H1 (cell line): ENCODE measurements around the gene MRPL40. TPM values are rescaled to one million over a fixed set of nuclear protein-coding genes. Genes with fewer than 3 reads are reported as not detected.

Experiments
- CTCF ChIA-PET: fragments of 300-600 bp; sonication (Branson Sonifier 250); formaldehyde crosslinking; loops from one replicate; lab custom pipeline; 2021; ENCODE audit not compliant: partially characterized antibody; lab: Charles Lee
- POLR2A ChIA-PET: fragments of 300-600 bp; sonication (Branson Sonifier 250); formaldehyde crosslinking; loops from one replicate; lab custom pipeline; 2021; ENCODE audit warnings: inconsistent platforms; ENCODE audit not compliant: partially characterized antibody; lab: Charles Lee
- DNase-seq, 2 experiments: peaks; one replicate each; pipeline versions ENCODE4 v3.0.0 to v3.0.0-alpha.2; 2010 to 2022; ENCODE audit warnings: low spot score in 2 of 2, low read depth in 1 of 2, mixed read lengths in 1 of 2
- FAIRE-seq: peaks from 2 replicates; lab custom pipeline; 2011; peaks lifted over from hg19 to GRCh38; lab: Jason Lieb, UNC
- H2AFZ ChIP-seq: 2 replicates; pipeline ENCODE4 v1.8.1; 2012; ENCODE audit warnings: low read length, inconsistent platforms
- H2AK5ac ChIP-seq: 2 replicates; pipeline ENCODE4 v1.6.1; 2013; ENCODE audit warnings: low read depth, low read length
- H2BK120ac ChIP-seq: replicated peaks from 2 replicates; pipeline ENCODE3; 2013; ENCODE audit warnings: low read depth, low read length, inconsistent platforms
- H2BK12ac ChIP-seq: 2 replicates; pipeline ENCODE4 v1.6.1; 2013; ENCODE audit warnings: low read depth, low read length
- H2BK15ac ChIP-seq: 2 replicates; pipeline ENCODE4 v1.6.1; 2013; ENCODE audit warnings: low read length
- H2BK20ac ChIP-seq: 2 replicates; pipeline ENCODE4 v1.6.1; 2013; ENCODE audit warnings: low read length
- H2BK5ac ChIP-seq: 2 replicates; pipeline ENCODE4 v1.6.1; 2013; ENCODE audit warnings: low read depth, low read length
- H3K14ac ChIP-seq: 2 replicates; pipeline ENCODE4 v1.6.1; 2013; ENCODE audit warnings: inconsistent platforms; ENCODE audit not compliant: insufficient read length
- H3K18ac ChIP-seq: 2 replicates; pipeline ENCODE4 v1.6.1; 2013; ENCODE audit warnings: low read length; ENCODE audit errors: extremely low read depth
- H3K23ac ChIP-seq: 2 replicates; pipeline ENCODE4 v1.6.1; 2013; ENCODE audit warnings: inconsistent platforms; ENCODE audit not compliant: insufficient read length
- H3K23me2 ChIP-seq: 2 replicates; pipeline ENCODE4 v1.6.1; 2013; ENCODE audit warnings: low read depth, low read length
- H3K27ac ChIP-seq: 2 replicates; pipeline ENCODE4 v1.6.1; 2011; ENCODE audit warnings: low read depth, low read length, inconsistent platforms
- H3K27me3 ChIP-seq, 4 experiments: replicated peaks in 1 of 4; 1 replicate in 1 of 4; 2 replicates in 3 of 4; pipeline versions ENCODE4 v1.6.1 to v1.8.1; 2011 to 2013; ENCODE audit warnings: low read length in 3 of 4, mild to moderate bottlenecking in 3 of 4, inconsistent platforms in 2 of 4, mixed read lengths in 2 of 4, moderate library complexity in 1 of 4; ENCODE audit not compliant: control insufficient read depth in 3 of 4, insufficient read depth in 3 of 4; ENCODE audit errors: extremely low read depth in 1 of 4
- H3K36me3 ChIP-seq, 4 experiments: 2 replicates each; pipeline versions ENCODE4 v1.6.1 to v1.8.1; 2011 to 2013; ENCODE audit warnings: mild to moderate bottlenecking in 4 of 4, low read length in 3 of 4, moderate library complexity in 2 of 4, control low read depth in 1 of 4, inconsistent platforms in 1 of 4; ENCODE audit not compliant: insufficient read depth in 4 of 4, control insufficient read depth in 2 of 4
- H3K4ac ChIP-seq: replicated peaks from 2 replicates; pipeline ENCODE3; 2013; ENCODE audit warnings: low read length, low read depth, mixed read lengths, inconsistent platforms; ENCODE audit not compliant: insufficient read length
- H3K4me1 ChIP-seq, 4 experiments: replicated peaks in 1 of 4; 1 replicate in 1 of 4; 2 replicates in 3 of 4; pipeline versions ENCODE4 v1.6.1 to v1.8.1; 2011 to 2013; ENCODE audit warnings: low read length in 3 of 4, inconsistent platforms in 2 of 4, mixed read lengths in 1 of 4; ENCODE audit not compliant: insufficient read depth in 4 of 4, control insufficient read depth in 3 of 4
- H3K4me2 ChIP-seq, 2 experiments: 2 replicates each; pipeline versions ENCODE4 v1.6.1 to v1.8.1; 2011 to 2013; ENCODE audit warnings: low read depth in 2 of 2, low read length in 2 of 2, control low read depth in 1 of 2, inconsistent platforms in 1 of 2, mild to moderate bottlenecking in 1 of 2; ENCODE audit not compliant: insufficient read depth in 1 of 2
- H3K4me3 ChIP-seq, 4 experiments: fragments of 200-600, 300-600 bp in 1 of 4; sonication (generic), shearing (Covaris generic), sonication (Bioruptor Twin) in 1 of 4; 2 replicates each; pipeline versions ENCODE4 v1.5.1 to v1.8.1; 2011 to 2016; ENCODE audit warnings: low read length in 4 of 4, low read depth in 3 of 4, control low read depth in 2 of 4, inconsistent platforms in 2 of 4, mild to moderate bottlenecking in 2 of 4, mixed read lengths in 1 of 4, moderate library complexity in 1 of 4; ENCODE audit not compliant: insufficient read depth in 2 of 4; ENCODE audit errors: extremely low read depth in 1 of 4
- H3K56ac ChIP-seq: replicated peaks from 2 replicates; pipeline ENCODE3; 2013; ENCODE audit warnings: low read depth, mild to moderate bottlenecking, mixed read lengths, low read length, inconsistent platforms; ENCODE audit not compliant: insufficient read length
- H3K79me1 ChIP-seq: 2 replicates; pipeline ENCODE4 v1.6.1; 2013; ENCODE audit warnings: low read depth, low read length, control low read depth
- H3K79me2 ChIP-seq, 2 experiments: 2 replicates each; pipeline versions ENCODE4 v1.6.1 to v1.8.1; 2012 to 2013; ENCODE audit warnings: low read length in 2 of 2, mild to moderate bottlenecking in 2 of 2, inconsistent platforms in 1 of 2; ENCODE audit not compliant: insufficient read depth in 2 of 2, control insufficient read depth in 1 of 2
- H3K9ac ChIP-seq, 4 experiments: replicated peaks in 1 of 4; 1 replicate in 1 of 4; 2 replicates in 3 of 4; pipeline versions ENCODE4 v1.6.1 to v1.8.1; 2011 to 2013; ENCODE audit warnings: low read depth in 3 of 4, low read length in 3 of 4, control low read depth in 2 of 4, mild to moderate bottlenecking in 2 of 4, moderate library complexity in 2 of 4, inconsistent platforms in 1 of 4; ENCODE audit errors: extremely low read depth in 1 of 4
- H3K9me3 ChIP-seq, 2 experiments: 2 replicates each; pipeline versions ENCODE4 v1.6.1 to v1.8.1; 2012 to 2013; ENCODE audit warnings: mild to moderate bottlenecking in 2 of 2, moderate library complexity in 2 of 2, control low read depth in 1 of 2, inconsistent platforms in 1 of 2, low read depth in 1 of 2, low read length in 1 of 2, mixed read lengths in 1 of 2; ENCODE audit not compliant: insufficient read depth in 2 of 2
- H4K20me1 ChIP-seq, 2 experiments: replicated peaks in 1 of 2; 2 replicates each; pipeline versions ENCODE3 to v1.8.1; 2011 to 2013; ENCODE audit warnings: inconsistent platforms in 2 of 2, low read length in 2 of 2, mild to moderate bottlenecking in 1 of 2; ENCODE audit not compliant: insufficient read depth in 2 of 2, control insufficient read depth in 1 of 2
- H4K5ac ChIP-seq: 2 replicates; pipeline ENCODE4 v1.6.1; 2013; ENCODE audit warnings: low read length, low read depth, mixed read lengths, inconsistent platforms; ENCODE audit not compliant: insufficient read length
- H4K8ac ChIP-seq: 2 replicates; pipeline ENCODE4 v1.8.0; 2013; ENCODE audit warnings: mild to moderate bottlenecking, moderate library complexity, low read length, inconsistent platforms; ENCODE audit not compliant: insufficient read depth; ENCODE audit errors: extremely low read depth
- H4K91ac ChIP-seq: replicated peaks from 2 replicates; pipeline ENCODE3; 2013; ENCODE audit warnings: low read length, mixed read lengths, inconsistent platforms; ENCODE audit not compliant: insufficient read length
- EP300 ChIP-seq, 2 experiments: IDR thresholded peaks; 1 replicate in 1 of 2; 2 replicates in 1 of 2; pipeline ENCODE4 v1.6.1; 2011 to 2012; ENCODE audit warnings: low read depth in 2 of 2, low read length in 2 of 2, mild to moderate bottlenecking in 2 of 2, borderline replicate concordance in 1 of 2, inconsistent platforms in 1 of 2, moderate library complexity in 1 of 2
- POLR2AphosphoS5 ChIP-seq: IDR thresholded peaks from 2 replicates; pipeline ENCODE4 v1.6.1; 2011; ENCODE audit warnings: low read depth, low read length
- WGBS, 2 experiments: shearing (Covaris generic) in 1 of 2; methylation state at CpG; one replicate each; pipeline versions ENCODE4 v1.1.6 to v1.1.7; 2013 to 2015; ENCODE audit warnings: low lambda C conversion rate in 2 of 2, mixed read lengths in 2 of 2, inconsistent platforms in 1 of 2, low coverage in 1 of 2, missing lambda C conversion rate in 1 of 2; ENCODE audit not compliant: insufficient replicate concordance in 2 of 2, insufficient coverage in 1 of 2, insufficient read length in 1 of 2; ENCODE audit errors: extremely low coverage in 1 of 2, missing lambda C conversion rate in 1 of 2; 5-methylcytosine and 5-hydroxymethylcytosine counted together
- polyA plus RNA-seq, 7 experiments: library from polyadenylated mRNA; depleted of rRNA in 3 of 7; stranded (reverse) in 5 of 7; unstranded in 2 of 7; fragments of >200 nt in 5 of 7; fragments of 200-250 nt in 2 of 7; gene quantifications; 1 replicate in 5 of 7; 2 replicates in 1 of 7; 4 replicates in 1 of 7; pipeline versions ENCODE4 v1.2.1 to v1.2.3, GENCODE V29; 2011 to 2013; ENCODE audit warnings: missing spikeins in 2 of 7, mixed read lengths in 2 of 7
- total RNA-seq: library from RNA; stranded (reverse); fragmentation: NEBNext Ultra II Directional; extraction: Animal tissue kit (Norgen Biotek cat#: 25700); gene quantifications from 2 replicates; pipeline ENCODE4 v1.2.1, GENCODE V29; 2021

Gene MRPL40
- total and polyA plus RNA-seq, 2 of the 8 experiments (the other 6 are each of a cell fraction or from before 2014, with no cell fraction given), result 12.4 to 14.5 TPM

DNA sequence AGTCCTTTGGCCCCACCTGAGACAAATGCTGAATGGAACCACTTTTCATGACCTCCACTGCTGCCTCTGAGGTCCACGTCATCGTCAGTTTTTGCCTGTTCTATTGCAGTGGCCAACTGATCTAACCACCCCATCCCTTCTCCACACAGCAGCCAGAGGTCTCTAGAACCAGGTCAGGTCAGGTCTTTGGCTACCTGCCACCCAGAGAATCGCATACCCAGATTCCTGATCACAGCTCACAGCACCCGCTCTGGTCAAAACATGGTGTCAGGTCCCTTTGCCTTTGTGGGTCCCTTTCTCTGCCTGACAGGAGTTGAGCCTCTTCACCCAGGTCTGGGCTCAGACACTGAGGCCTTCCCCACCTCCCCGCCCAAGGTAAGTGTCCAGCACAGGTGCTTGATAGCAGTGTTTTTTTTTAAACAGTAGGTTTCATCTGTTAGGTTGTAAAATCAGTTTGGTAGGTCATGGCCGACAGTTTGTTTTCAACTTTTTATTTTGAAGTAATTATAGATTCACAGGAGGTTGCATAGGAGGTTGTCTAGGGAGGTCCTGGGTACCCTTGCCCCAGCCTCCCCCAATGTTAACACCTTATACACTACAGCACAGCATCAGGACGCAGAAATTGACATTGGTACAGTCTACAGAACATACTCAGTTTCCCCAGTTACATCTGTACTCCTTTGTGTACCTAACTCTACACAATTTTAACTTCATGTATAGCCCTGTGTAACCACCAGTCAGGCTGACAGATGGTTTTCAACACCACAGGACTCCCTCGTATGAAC lies 8.3 kb downstream of the MRPL40 start:
- ChIA-PET CTCF (no interaction called here), POLR2A (interaction anchor here (0.6 to 1.3 kb wide), 5 partner anchors 8 to 146 kb away, joined by 3 to 5 read pairs (median 3); partner anchors contain the start of genes C22orf39 and HIRA)
- Histone ChIP-seq H4K91ac (no peak overlapping the region), H3K27me3 (no peaks in the 10 kb centered on the region), H3K79me2 (peaks cover 0 to 23% of the 10 kb centered on the region in 2 experiments; a peak in 2 of 4 replicates), H3K36me3 (peaks cover 5 to 8% (median 6%) of the 10 kb centered on the region in 4 experiments; a peak in 5 of 8 replicates), H3K79me1 (peaks cover 10% of the 10 kb centered on the region), H3K4me3 (no peak overlapping the region), H4K8ac (no peak overlapping the region), H3K9me3 (no peaks in the 10 kb centered on the region), H2AK5ac (no peak overlapping the region), H2BK12ac (no peak overlapping the region), H3K27ac (no peak overlapping the region), H3K23ac (no peak overlapping the region), H3K56ac (no peak overlapping the region), H3K4ac (no peak overlapping the region), H3K4me2 (no peak overlapping the region), H2BK5ac (no peak overlapping the region), H3K18ac (no peak overlapping the region), H3K23me2 (no peaks in the 10 kb centered on the region), H2BK15ac (no peak overlapping the region), H3K4me1 (no peaks in the 10 kb centered on the region), H2AFZ (no peak overlapping the region), H3K14ac (no peak overlapping the region), H4K20me1 (peaks cover 14 to 29% of the 10 kb centered on the region in 2 experiments), H2BK20ac (no peak overlapping the region), H4K5ac (no peak overlapping the region), H3K9ac (no peak overlapping the region), H2BK120ac (no peak overlapping the region)
- no peak for DNase-seq
- no peak for FAIRE-seq
- 91% methylated on average over 8 of the region's 8 CpGs; no CpG with 5 or more reads in 1 of the 2 experiments for WGBS, 2 experiments
- TF ChIP-seq POLR2AphosphoS5, result peak; percentile 55; the same call in 1 of the 2 replicates
- no peak for TF ChIP-seq EP300 (IDR thresholded peaks at IDR 0.05; ENCODE audit: borderline replicate concordance in 1 of 2, low read depth in 2 of 2, low read length in 2 of 2)
